Left ventricle myocardium inferior (tissue), 1 donor: Measurements from ENCODE around the gene PKD1L1. TPM values are rescaled to one million over a fixed set of nuclear protein-coding genes. Genes with fewer than 3 reads are reported as not detected.

Source experiments
- DNase-seq: peaks from one replicate; pipeline ENCODE4 v3.0.0-alpha.2; 2020
- H3K27ac ChIP-seq: fragments of 200-600 bp; replicated peaks from 2 replicates; pipeline ENCODE4 v1.8.0; 2021
- H3K27me3 ChIP-seq: fragments of 200-600 bp; 2 replicates; pipeline ENCODE4 v1.8.0; 2021; ENCODE audit warnings: low read depth
- H3K36me3 ChIP-seq: fragments of 200-600 bp; 2 replicates; pipeline ENCODE4 v1.8.0; 2021
- H3K4me1 ChIP-seq: fragments of 200-600 bp; 2 replicates; pipeline ENCODE4 v1.8.0; 2021
- H3K4me3 ChIP-seq: fragments of 200-600 bp; 2 replicates; pipeline ENCODE4 v1.8.0; 2021; ENCODE audit warnings: mild to moderate bottlenecking, moderate library complexity
- H3K9me3 ChIP-seq: fragments of 200-600 bp; replicated peaks from 2 replicates; pipeline ENCODE4 v1.8.0; 2021
- intact Hi-C: fragments of 100-400 bp; cut with micrococcal nuclease; formaldehyde crosslinking; loops from one replicate; pipeline ENCODE4 v1.11.0; 2022
- total RNA-seq: library from RNA; stranded (reverse); fragmentation: NEBNext Ultra II Directional; extraction: Animal tissue kit (Norgen Biotek cat#: 25700); gene quantifications from one replicate; pipeline ENCODE4 v1.2.1, GENCODE V29; 2021
- TF ChIP-seq, protein P1 (sequence below): fragments of 200-600 bp; IDR thresholded peaks from 2 replicates; pipeline ENCODE4 v1.8.0; 2021; ENCODE audit warnings: antibody characterized with exemption, mild to moderate bottlenecking, borderline replicate concordance
- donor health status: DM: no; HTN: yes; CAD: no; lungs with severe emphysema.

PKD1L1 gene
- total RNA-seq, 1 donor from 2014 or later: 1.5 TPM

DNA sequence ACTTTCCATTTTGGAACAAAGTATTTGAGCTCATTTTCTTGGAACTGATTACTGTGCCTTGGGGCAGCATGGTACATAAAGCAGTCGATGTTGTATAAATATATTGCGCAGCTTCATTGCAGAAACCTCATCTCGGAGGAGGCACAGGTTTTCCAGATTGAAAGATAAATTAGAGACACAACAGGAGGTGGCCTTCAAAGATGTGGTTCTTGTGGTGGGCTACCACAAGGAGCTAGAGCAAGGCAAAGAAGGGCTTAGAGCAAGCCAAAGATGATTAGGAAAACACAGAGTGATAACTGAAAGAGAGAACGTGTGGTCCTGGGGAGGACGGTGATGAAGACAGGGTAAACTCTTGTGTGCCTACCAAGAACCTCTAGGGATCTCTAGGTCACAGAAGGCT is 197.2 kb downstream of the PKD1L1 start:
- intact Hi-C loops: no loop called here
- Histone ChIP-seq H3K4me3 (no peak overlapping the region), H3K27me3 (no peaks in the 10 kb centered on the region), H3K27ac (no peak overlapping the region), H3K9me3 (no peaks in the 10 kb centered on the region), H3K4me1 (no peaks in the 10 kb centered on the region), H3K36me3 (no peaks in the 10 kb centered on the region)
- DNase-seq: no peak
- TF ChIP-seq, protein P1, sequence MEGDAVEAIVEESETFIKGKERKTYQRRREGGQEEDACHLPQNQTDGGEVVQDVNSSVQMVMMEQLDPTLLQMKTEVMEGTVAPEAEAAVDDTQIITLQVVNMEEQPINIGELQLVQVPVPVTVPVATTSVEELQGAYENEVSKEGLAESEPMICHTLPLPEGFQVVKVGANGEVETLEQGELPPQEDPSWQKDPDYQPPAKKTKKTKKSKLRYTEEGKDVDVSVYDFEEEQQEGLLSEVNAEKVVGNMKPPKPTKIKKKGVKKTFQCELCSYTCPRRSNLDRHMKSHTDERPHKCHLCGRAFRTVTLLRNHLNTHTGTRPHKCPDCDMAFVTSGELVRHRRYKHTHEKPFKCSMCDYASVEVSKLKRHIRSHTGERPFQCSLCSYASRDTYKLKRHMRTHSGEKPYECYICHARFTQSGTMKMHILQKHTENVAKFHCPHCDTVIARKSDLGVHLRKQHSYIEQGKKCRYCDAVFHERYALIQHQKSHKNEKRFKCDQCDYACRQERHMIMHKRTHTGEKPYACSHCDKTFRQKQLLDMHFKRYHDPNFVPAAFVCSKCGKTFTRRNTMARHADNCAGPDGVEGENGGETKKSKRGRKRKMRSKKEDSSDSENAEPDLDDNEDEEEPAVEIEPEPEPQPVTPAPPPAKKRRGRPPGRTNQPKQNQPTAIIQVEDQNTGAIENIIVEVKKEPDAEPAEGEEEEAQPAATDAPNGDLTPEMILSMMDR: no peak

DNA sequence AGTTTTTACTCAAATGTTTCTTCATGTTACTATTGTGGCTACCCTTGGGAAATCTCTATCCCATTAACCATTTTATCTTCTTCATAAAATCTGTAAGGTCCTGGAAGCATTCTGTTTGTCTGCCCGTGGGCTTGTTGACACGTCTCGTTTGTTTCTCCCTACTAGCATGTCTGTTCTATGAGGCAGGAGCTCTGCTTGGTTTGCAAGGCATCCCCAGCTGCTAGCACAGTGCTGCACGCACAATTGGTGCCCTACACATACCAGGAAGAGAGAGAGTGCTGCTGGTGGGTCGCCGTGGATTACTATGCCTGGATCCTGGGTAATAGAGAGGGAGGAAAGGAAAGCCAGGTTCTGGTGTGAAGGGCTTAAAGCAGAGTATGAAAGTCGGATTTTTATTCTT is 200.2 kb downstream of the PKD1L1 start:
- no peak overlapping the region for H3K27ac ChIP-seq
- TF ChIP-seq, protein P1: no peak
- DNase-seq: no peak
- no peaks in the 10 kb centered on the region for H3K4me1 ChIP-seq
- H3K4me3 ChIP-seq: no peak overlapping the region
- no peaks in the 10 kb centered on the region for H3K36me3 ChIP-seq
- peaks cover 4% of the 10 kb centered on the region for H3K27me3 ChIP-seq
- intact Hi-C loops: no loop called here
- H3K9me3 ChIP-seq: no peaks in the 10 kb centered on the region

DNA sequence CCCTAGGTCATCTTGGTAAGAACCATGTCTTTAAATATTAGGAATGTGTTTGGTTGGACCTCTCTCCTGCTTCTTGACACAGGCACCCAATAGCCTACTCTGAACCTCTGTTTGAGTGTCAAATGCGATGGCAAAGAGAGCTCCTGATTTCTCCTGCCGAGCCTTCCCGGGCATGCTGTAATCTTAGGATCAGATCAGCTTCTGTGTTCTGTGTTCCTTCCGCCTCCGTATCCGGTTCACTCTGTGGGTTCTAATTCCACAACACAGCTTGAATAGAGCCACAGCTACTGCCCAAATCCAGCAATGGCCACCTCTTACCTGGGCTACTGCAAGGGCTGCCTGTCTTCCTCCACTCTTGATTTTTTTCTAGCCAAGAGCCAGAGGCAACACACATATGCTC is 201.1 kb downstream of the PKD1L1 start:
- intact Hi-C loops: no loop called here
- no peaks in the 10 kb centered on the region for H3K36me3 ChIP-seq
- no peaks in the 10 kb centered on the region for H3K4me1 ChIP-seq
- no peak overlapping the region for H3K27ac ChIP-seq
- no peaks in the 10 kb centered on the region for H3K9me3 ChIP-seq
- peaks cover 4% of the 10 kb centered on the region for H3K27me3 ChIP-seq
- TF ChIP-seq, protein P1: no peak
- no peak for DNase-seq
- no peak overlapping the region for H3K4me3 ChIP-seq

- Histone ChIP-seq H3K4me1 (no peaks in the 10 kb centered on the region), H3K36me3 (no peaks in the 10 kb centered on the region), H3K4me3 (no peak overlapping the region), H3K27me3 (peaks cover 4% of the 10 kb centered on the region), H3K27ac (no peak overlapping the region), H3K9me3 (no peaks in the 10 kb centered on the region)
- TF ChIP-seq, protein P1: no peak
- intact Hi-C loops: no loop called here
- no peak for DNase-seq
Measured at GRCh38 chr7:47746468-47746867, 201.8 kb downstream of the PKD1L1 start.

DNA sequence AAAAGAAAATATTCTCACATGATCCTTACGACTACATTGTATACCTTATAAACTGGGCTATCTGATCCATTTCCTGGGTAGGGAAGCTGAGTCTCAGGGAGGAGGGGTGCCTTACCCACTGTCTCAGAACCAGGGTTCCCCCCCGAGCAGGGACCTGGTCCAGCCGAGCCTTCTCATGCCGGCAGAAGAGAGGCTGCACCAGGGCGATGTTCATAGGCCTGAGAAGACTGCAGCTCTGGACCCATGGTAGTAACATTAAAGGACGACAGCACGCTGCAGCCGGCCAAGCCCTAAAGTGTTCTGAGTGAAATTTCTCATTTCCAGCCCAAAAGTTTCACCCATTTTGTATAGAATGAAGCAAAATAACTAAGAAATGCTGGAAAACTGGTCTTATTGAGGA is 203.4 kb downstream of the PKD1L1 start:
- peaks cover 4% of the 10 kb centered on the region for H3K27me3 ChIP-seq
- TF ChIP-seq, protein P1: no peak
- no peak overlapping the region for H3K4me3 ChIP-seq
- no peak for DNase-seq
- no peak overlapping the region for H3K27ac ChIP-seq
- intact Hi-C loops: no loop called here
- no peaks in the 10 kb centered on the region for H3K9me3 ChIP-seq
- no peaks in the 10 kb centered on the region for H3K36me3 ChIP-seq
- H3K4me1 ChIP-seq: no peaks in the 10 kb centered on the region
